ENCODE measurements around the gene CCDC172.
"Not testable (repeated sequence)": the region's sequence is repeated elsewhere in the genome, so short reads cannot be mapped to it uniquely, and the experiment has no call there.

CCDC172 gene

DNA sequence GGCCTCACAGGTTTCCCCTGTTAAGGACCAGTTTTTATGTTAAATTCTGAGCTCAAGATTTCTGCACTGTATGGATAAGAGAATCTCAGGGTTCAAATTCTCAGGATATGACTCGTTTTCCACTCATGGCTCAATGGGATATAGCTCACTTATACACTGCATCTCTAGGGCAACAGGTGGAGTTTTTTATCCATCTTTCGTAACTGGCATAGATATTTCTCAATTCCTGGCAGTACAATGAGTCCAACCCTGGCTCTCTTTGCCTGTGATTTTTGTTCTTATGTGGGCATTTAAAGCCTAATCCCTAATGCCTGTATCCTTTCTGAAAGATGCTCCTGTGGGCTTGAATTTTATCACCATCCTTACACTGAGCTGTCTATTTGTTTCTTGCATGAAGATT lies 7.6 kb downstream of the CCDC172 start:
- no peak for DNase-seq (ENCODE audit: low read depth in 2 of 3, low spot score in 2 of 3)

DNA sequence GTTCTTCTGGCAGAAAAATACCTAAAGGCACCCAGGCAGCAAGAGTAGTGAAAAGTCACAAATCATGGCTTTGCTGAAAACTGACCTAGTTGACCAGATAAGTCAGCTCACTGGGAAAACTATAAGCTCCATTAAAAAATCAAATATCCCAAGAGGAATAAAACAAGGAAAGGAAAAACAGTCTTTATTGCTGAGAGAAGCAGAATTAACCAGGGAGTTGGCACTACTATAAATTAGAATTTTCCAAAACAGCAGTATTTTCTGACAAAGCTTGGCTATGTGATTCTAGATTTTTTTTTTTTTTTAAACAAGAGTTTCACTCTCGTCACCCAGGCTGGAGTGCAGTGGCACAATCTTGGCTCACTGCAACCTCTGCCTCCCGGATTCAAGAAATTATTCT lies 12.6 kb downstream of the CCDC172 start:
- DNase-seq (ENCODE audit: low read depth in 2 of 3, low spot score in 2 of 3), result no peak

DNA sequence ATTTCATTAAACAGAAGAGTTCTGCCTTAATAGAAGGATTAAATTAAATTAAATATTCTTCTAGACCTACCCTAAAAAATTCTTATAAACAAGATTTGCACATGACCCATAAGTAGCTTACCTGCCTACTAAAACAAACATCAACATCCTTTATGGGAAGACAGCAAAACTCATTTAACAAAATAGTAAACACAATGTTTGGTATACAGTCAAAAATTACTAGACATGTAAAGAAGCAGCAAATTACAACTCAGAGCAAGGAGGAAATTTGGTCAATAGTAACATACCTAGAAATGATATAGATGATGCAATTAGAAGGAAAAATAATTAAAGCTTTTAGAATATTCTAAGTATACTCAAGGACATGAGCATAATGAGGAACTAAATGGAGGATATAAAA lies 27.9 kb downstream of the CCDC172 start:
- DNase-seq (ENCODE audit: low read depth in 2 of 3, low spot score in 2 of 3), result no peak

- DNase-seq (ENCODE audit: low read depth in 2 of 3, low spot score in 2 of 3), result no peak
Measured at GRCh38 chr10:116353817-116354216, 29.6 kb downstream of the CCDC172 start.

- no peak for DNase-seq (ENCODE audit: low read depth in 2 of 3, low spot score in 2 of 3)
Measured at GRCh38 chr10:116355341-116355740, 31.1 kb downstream of the CCDC172 start.

GRCh38 chr10:116356833-116357232 lies 32.6 kb downstream of the CCDC172 start:
- DNase-seq (ENCODE audit: low read depth in 2 of 3, low spot score in 2 of 3), result no peak

DNA sequence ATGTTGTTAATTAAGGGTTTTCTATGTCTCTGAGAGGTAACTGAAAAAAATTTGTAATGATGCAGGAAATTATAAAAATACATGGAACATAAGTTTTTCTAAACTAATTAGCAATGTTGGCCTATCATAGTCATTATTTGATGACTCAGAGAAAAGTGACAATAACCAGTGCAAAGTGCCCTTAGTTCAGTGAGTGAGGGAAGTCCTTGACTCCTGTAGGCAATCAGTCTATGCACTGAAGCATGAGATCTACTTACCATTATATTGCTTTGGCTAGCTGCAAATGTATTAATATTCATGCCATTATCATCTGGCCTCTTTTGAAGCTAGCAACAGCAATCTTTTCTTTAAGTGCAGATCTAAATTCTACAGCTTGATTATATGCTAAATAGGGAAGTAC lies 40.6 kb downstream of the CCDC172 start:
- DNase-seq (ENCODE audit: low read depth in 2 of 3, low spot score in 2 of 3), result no peak

GRCh38 chr10:116371737-116372136 lies 47.5 kb downstream of the CCDC172 start:
- no peak for DNase-seq (ENCODE audit: low read depth in 2 of 3, low spot score in 2 of 3)

DNA sequence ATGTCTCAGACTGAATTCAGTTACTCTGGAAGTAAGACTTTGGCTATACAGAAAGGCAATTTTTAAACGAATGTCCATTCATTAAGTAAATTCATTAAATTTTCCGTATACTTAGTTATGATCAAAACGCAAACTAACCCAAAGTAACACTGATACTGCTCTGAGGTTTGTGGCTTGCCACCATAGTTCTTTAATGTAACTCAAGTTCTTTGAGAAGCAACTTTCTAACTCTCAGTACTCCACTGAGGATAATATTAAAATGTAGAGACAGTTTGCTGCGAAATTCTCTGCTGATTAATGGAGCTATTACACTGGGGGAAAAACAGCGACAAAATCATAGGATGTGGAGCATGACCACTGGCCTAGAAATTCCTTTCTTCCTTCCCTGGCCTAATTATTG lies 58.0 kb downstream of the CCDC172 start:
- DNase-seq (ENCODE audit: low read depth in 2 of 3, low spot score in 2 of 3), result no peak

- no peak for DNase-seq (ENCODE audit: low read depth in 2 of 3, low spot score in 2 of 3)
Measured at GRCh38 chr10:116385311-116385710, 61.1 kb downstream of the CCDC172 start.

GRCh38 chr10:116385994-116386809 lies 62.0 kb downstream of the CCDC172 start:
- no peak for DNase-seq (ENCODE audit: low read depth in 2 of 3, low spot score in 2 of 3)

GRCh38 chr10:116393246-116393831 lies 69.1 kb downstream of the CCDC172 start:
- DNase-seq (ENCODE audit: low read depth in 2 of 3, low spot score in 2 of 3), result not testable (repeated sequence)

GRCh38 chr10:116395223-116395985 lies 71.2 kb downstream of the CCDC172 start:
- no peak for DNase-seq (ENCODE audit: low read depth in 2 of 3, low spot score in 2 of 3)

DNA sequence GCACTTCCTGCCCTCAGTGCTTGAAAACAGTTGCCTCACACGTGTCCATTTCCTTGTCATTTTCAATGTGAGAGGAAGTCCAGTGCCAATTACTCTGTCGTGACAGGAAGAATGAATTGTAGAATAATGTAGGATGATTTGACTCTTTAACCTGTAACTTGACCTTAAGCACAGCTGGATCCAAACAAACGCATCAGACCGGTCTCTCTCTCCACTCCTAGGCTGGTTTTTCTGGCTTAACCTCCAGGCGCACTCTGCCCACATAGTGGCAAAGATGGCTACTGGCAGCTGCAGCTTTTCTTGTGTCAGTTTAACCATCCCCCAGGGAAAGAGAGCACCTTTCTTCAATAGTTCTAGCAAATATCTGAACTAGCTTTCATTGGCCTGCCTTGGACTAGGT lies 74.0 kb downstream of the CCDC172 start:
- DNase-seq (ENCODE audit: low read depth in 2 of 3, low spot score in 2 of 3), result no peak

GRCh38 chr10:116402858-116403257 lies 78.6 kb downstream of the CCDC172 start:
- no peak for DNase-seq (ENCODE audit: low read depth in 2 of 3, low spot score in 2 of 3)

- no peak for DNase-seq (ENCODE audit: low read depth in 2 of 3, low spot score in 2 of 3)
Measured at GRCh38 chr10:116403740-116404250, 79.5 kb downstream of the CCDC172 start.

DNA sequence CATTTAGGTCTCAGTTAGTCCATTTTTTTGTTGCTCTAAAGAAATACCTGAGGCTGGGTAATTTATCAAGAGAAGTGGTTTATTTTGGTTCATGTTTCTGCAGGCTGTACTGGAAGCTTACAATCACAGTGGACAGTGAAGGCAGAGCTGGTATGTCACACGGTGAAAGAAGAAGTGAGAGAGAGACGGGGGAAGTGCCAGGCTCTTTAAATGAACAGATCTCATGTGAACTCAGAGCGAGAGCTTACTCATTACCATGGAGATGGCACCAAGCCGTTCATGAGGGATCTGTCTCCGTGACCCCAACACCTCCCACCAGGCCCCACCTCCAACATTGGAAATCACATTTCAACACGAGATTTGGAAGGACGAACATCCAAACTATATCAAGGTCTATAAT lies 84.5 kb downstream of the CCDC172 start:
- DNase-seq (ENCODE audit: low read depth in 2 of 3, low spot score in 2 of 3), result no peak

GRCh38 chr10:116410351-116410750 lies 86.1 kb downstream of the CCDC172 start:
- no peak for DNase-seq (ENCODE audit: low read depth in 2 of 3, low spot score in 2 of 3)

DNA sequence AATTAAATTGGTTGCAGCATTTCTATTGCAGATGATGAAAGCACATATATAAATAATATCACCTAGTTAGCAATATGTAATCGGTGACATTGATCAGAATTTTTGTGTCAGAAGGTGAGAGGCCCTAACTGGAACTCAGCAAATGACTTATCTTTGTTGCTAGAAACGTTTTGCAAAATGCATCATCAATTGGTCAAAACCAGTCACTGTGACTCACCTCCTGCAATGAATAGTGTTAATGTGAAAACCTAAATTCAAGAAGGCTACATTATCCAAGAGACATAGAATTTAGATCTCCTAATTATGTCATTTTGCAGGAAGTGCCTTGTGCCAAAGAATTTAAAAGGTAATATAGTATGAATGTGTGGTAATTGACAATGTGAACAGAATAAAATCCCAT lies 93.6 kb downstream of the CCDC172 start:
- no peak for DNase-seq (ENCODE audit: low read depth in 2 of 3, low spot score in 2 of 3)

- no peak for DNase-seq (ENCODE audit: low read depth in 2 of 3, low spot score in 2 of 3)
Measured at GRCh38 chr10:116418389-116418788, 94.1 kb downstream of the CCDC172 start.

DNA sequence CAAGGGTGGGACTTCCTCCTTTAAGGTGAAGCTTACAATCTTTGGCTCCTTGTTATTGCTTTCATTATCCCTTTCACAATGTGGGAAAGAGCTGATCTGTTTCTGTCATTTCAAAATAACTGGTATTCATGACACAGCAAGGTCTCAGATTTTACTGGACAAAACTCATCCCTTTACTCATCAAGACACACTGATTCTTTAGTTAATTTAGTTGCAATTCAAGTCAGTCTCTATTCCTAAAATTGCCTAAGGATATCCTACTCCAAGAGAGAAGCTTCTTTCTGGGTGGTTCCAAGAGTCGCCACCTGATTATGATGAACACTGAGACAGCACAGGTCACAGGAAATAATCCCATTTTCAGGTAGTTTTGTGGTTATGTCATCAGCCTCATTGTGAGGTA lies 97.6 kb downstream of the CCDC172 start:
- no peak for DNase-seq (ENCODE audit: low read depth in 2 of 3, low spot score in 2 of 3)

GRCh38 chr10:116427671-116428070 lies 103.4 kb downstream of the CCDC172 start, which contains the start of gene PNLIPRP3:
PNLIPRP3 (plus strand) TSS chr10:116427847; CDS start chr10:116428013, 166 bp downstream.
- no peak for DNase-seq (ENCODE audit: low read depth in 2 of 3, low spot score in 2 of 3)

Measured in activated CD8-positive, alpha-beta memory T cell treated with anti-CD3 and anti-CD28 coated beads for 48 hours (primary cell).